ENCODE measurements around the gene TFF3. TPM values are rescaled to one million over a fixed set of nuclear protein-coding genes. Genes with fewer than 3 reads are reported as not detected.

TFF3 gene, protein sequence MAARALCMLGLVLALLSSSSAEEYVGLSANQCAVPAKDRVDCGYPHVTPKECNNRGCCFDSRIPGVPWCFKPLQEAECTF
- total RNA-seq, result 1,000 to 10,000 TPM in 1 of 4 donors, 100 to 1,000 TPM in 3; 178 to 1,063 (median 636) TPM

GRCh38 chr21:42315296-42315891 is at the start of gene TFF3:
TFF3 (minus strand) TSS chr21:42315409; CDS start chr21:42315374, 35 bp downstream.
- H3K4me3 ChIP-seq, result peak within 1 kb of the TSS in 2 of 4 donors; percentile 45 to 47
- H3K4me1 ChIP-seq, result peaks cover 0 to 33% (median 6%) of the 10 kb centered on the region in 4 donors
- H3K9me3 ChIP-seq, result no peaks in the 10 kb centered on the region
- TF ChIP-seq POLR2A (IDR thresholded peaks at IDR 0.05), result peak; percentile 52 to 64
- TF ChIP-seq, protein P1, sequence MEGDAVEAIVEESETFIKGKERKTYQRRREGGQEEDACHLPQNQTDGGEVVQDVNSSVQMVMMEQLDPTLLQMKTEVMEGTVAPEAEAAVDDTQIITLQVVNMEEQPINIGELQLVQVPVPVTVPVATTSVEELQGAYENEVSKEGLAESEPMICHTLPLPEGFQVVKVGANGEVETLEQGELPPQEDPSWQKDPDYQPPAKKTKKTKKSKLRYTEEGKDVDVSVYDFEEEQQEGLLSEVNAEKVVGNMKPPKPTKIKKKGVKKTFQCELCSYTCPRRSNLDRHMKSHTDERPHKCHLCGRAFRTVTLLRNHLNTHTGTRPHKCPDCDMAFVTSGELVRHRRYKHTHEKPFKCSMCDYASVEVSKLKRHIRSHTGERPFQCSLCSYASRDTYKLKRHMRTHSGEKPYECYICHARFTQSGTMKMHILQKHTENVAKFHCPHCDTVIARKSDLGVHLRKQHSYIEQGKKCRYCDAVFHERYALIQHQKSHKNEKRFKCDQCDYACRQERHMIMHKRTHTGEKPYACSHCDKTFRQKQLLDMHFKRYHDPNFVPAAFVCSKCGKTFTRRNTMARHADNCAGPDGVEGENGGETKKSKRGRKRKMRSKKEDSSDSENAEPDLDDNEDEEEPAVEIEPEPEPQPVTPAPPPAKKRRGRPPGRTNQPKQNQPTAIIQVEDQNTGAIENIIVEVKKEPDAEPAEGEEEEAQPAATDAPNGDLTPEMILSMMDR (IDR thresholded peaks at IDR 0.05), result no peak
- peak within 1 kb of the TSS in 3 of 4 donors; percentile 68 to 92 (median 91) for H3K27ac ChIP-seq
- no peaks in the 10 kb centered on the region for H3K27me3 ChIP-seq
- no peaks in the 10 kb centered on the region for H3K36me3 ChIP-seq
- peak in 2 of 3 donors; percentile 67 to 79 for DNase-seq

- TF ChIP-seq POLR2A (IDR thresholded peaks at IDR 0.05), result no peak
- TF ChIP-seq, protein P1 (IDR thresholded peaks at IDR 0.05), result no peak
- Histone ChIP-seq H3K4me1 (no peaks in the 10 kb centered on the region), H3K36me3 (no peaks in the 10 kb centered on the region), H3K27ac (no peak overlapping the region), H3K27me3 (no peaks in the 10 kb centered on the region), H3K9me3 (peaks cover 0 to 5% (median 0%) of the 10 kb centered on the region in 4 donors), H3K4me3 (no peak overlapping the region)
- no peak for DNase-seq
Observed at GRCh38 chr21:42364304-42364865, 49.2 kb upstream of the TFF3 start.

DNA sequence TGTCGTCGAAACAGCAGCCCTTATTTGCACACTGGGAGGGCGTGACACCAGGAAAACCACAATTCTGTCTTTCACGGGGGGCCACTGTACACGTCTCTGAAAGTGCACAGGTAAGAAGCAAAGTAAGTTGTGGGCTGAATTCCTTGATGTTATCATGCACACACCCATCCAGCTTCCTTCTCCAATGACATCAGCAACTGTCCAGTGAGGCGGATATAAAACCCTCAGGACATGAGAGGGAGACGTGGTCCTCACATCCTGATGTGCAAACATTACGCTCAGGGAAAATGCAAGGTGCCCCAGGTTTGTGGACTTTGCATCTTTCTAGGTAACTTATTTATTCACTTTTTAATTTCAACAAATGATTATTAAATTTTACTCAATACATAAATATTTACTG is 48.1 kb upstream of the TFF3 start:
- Histone ChIP-seq H3K27me3 (no peaks in the 10 kb centered on the region), H3K9me3 (peaks cover 0 to 5% (median 0%) of the 10 kb centered on the region in 4 donors), H3K4me3 (no peak overlapping the region), H3K36me3 (no peaks in the 10 kb centered on the region), H3K4me1 (no peaks in the 10 kb centered on the region), H3K27ac (no peak overlapping the region)
- TF ChIP-seq, protein P1 (IDR thresholded peaks at IDR 0.05), result no peak
- TF ChIP-seq POLR2A (IDR thresholded peaks at IDR 0.05), result no peak
- DNase-seq, result no peak

- H3K9me3 ChIP-seq, result peaks cover 0 to 5% (median 0%) of the 10 kb centered on the region in 4 donors
- no peaks in the 10 kb centered on the region for H3K36me3 ChIP-seq
- H3K4me1 ChIP-seq, result no peaks in the 10 kb centered on the region
- no peak for DNase-seq
- no peak overlapping the region for H3K4me3 ChIP-seq
- no peak for TF ChIP-seq POLR2A (IDR thresholded peaks at IDR 0.05)
- TF ChIP-seq, protein P1 (IDR thresholded peaks at IDR 0.05), result no peak
- no peak overlapping the region for H3K27ac ChIP-seq
- no peaks in the 10 kb centered on the region for H3K27me3 ChIP-seq
Observed at GRCh38 chr21:42362700-42363099, 47.5 kb upstream of the TFF3 start.

GRCh38 chr21:42362198-42362597 is 47.0 kb upstream of the TFF3 start:
- Histone ChIP-seq H3K27ac (no peak overlapping the region), H3K4me3 (no peak overlapping the region), H3K9me3 (peaks cover 0 to 5% (median 0%) of the 10 kb centered on the region in 4 donors), H3K36me3 (no peaks in the 10 kb centered on the region), H3K4me1 (no peaks in the 10 kb centered on the region), H3K27me3 (no peaks in the 10 kb centered on the region)
- DNase-seq, result no peak
- no peak for TF ChIP-seq POLR2A (IDR thresholded peaks at IDR 0.05)
- TF ChIP-seq, protein P1 (IDR thresholded peaks at IDR 0.05), result no peak

Measured in Peyer's patch (tissue), 4 donors.